GM23338 (cell line): ENCODE results near the gene BDP1. TPM values are rescaled to one million over a fixed set of nuclear protein-coding genes. Genes with fewer than 3 reads are reported as not detected.
A peak's percentile ranks its signal among the peaks of the same experiment; 100 is the strongest.

Experiments
- ATAC-seq: fragments of 200-7000 bp; cut with Tn5 transposase; 3 replicates; pipeline ENCODE4 v1.9.1; 2020
- DNase-seq: peaks from one replicate; pipeline ENCODE4 v3.0.0-alpha.2; 2015; ENCODE audit warnings: low spot score
- H2AFZ ChIP-seq: fragments of 200-600 bp; sonication (generic); 2 replicates; pipeline ENCODE4 v1.8.0; 2016; ENCODE audit warnings: antibody characterized with exemption, mild to moderate bottlenecking, moderate library complexity
- H3F3A ChIP-seq: fragments of 200-600 bp; sonication (generic); replicated peaks from 2 replicates; pipeline ENCODE4 v1.8.0; 2017; ENCODE audit warnings: antibody characterized with exemption, mixed run types, low read depth
- H3K27ac ChIP-seq: fragments of 200-600 bp; sonication (generic); 2 replicates; pipeline ENCODE4 v1.6.1; 2016; ENCODE audit warnings: low read depth
- H3K27me3 ChIP-seq: fragments of 200-600 bp; sonication (generic); 2 replicates; pipeline ENCODE4 v1.8.0; 2016; ENCODE audit warnings: mild to moderate bottlenecking, mixed run types, moderate library complexity; ENCODE audit not compliant: insufficient read depth
- H3K36me3 ChIP-seq: fragments of 200-600 bp; sonication (generic); 2 replicates; pipeline ENCODE4 v1.8.0; 2016; ENCODE audit warnings: mild to moderate bottlenecking; ENCODE audit not compliant: insufficient read depth
- H3K4me1 ChIP-seq: fragments of 200-600 bp; sonication (generic); 2 replicates; pipeline ENCODE4 v1.8.0; 2016; ENCODE audit warnings: mild to moderate bottlenecking, moderate library complexity; ENCODE audit not compliant: insufficient read depth
- H3K4me2 ChIP-seq: fragments of 200-600 bp; sonication (generic); 2 replicates; pipeline ENCODE4 v1.7.1; 2017; ENCODE audit warnings: mixed run types
- H3K4me3 ChIP-seq: fragments of 200-600 bp; sonication (generic); 2 replicates; pipeline ENCODE4 v1.6.1; 2016; ENCODE audit warnings: mixed run types
- H3K79me2 ChIP-seq: fragments of 200-600 bp; sonication (generic); replicated peaks from 2 replicates; pipeline ENCODE4 v1.8.0; 2017; ENCODE audit warnings: mild to moderate bottlenecking; ENCODE audit not compliant: insufficient read depth
- H3K9me2 ChIP-seq: fragments of 200-600 bp; sonication (generic); 2 replicates; pipeline ENCODE4 v1.8.0; 2017; ENCODE audit not compliant: insufficient read depth
- H4K20me1 ChIP-seq: fragments of 200-600 bp; sonication (generic); replicated peaks from 2 replicates; pipeline ENCODE4 v1.8.0; 2017; ENCODE audit warnings: mild to moderate bottlenecking; ENCODE audit not compliant: insufficient read depth
- H3K27ac Mint-ChIP-seq: 2 replicates; pipeline ENCODE4 v1.8.0; 2020; ENCODE audit warnings: inconsistent platforms, mild to moderate bottlenecking, moderate library complexity, mixed read lengths
- H3K27me3 Mint-ChIP-seq: 3 replicates; pipeline ENCODE4 v1.8.0; 2022; ENCODE audit warnings: low read depth, mild to moderate bottlenecking, moderate library complexity, mixed read lengths, inconsistent platforms; ENCODE audit not compliant: insufficient read depth, poor library complexity
- H3K36me3 Mint-ChIP-seq: 3 replicates; pipeline ENCODE4 v1.8.0; 2021; ENCODE audit warnings: low read depth, mild to moderate bottlenecking, inconsistent platforms, moderate library complexity, mixed read lengths
- H3K4me1 Mint-ChIP-seq: 3 replicates; pipeline ENCODE4 v1.8.0; 2020; ENCODE audit warnings: mild to moderate bottlenecking, inconsistent platforms, mixed read lengths
- H3K4me3 Mint-ChIP-seq: 3 replicates; pipeline ENCODE4 v1.8.0; 2021; ENCODE audit warnings: moderate library complexity, mild to moderate bottlenecking, inconsistent platforms, mixed read lengths
- H3K9me3 Mint-ChIP-seq: 3 replicates; pipeline ENCODE4 v1.8.0; 2020; ENCODE audit warnings: moderate library complexity, mild to moderate bottlenecking, inconsistent platforms, mixed read lengths
- EZH2 ChIP-seq: fragments of 200-600 bp; sonication (generic); IDR thresholded peaks from one replicate; pipeline ENCODE4 v1.8.0; 2017; ENCODE audit warnings: antibody characterized with exemption, mild to moderate bottlenecking, low read depth; ENCODE audit not compliant: unreplicated experiment
- ZNF331 ChIP-seq: fragments of 250-450 bp; sonication (Bioruptor Pico); IDR thresholded peaks from 2 replicates; pipeline ENCODE4 v1.5.0; 2020; ENCODE audit warnings: low read depth, mild to moderate bottlenecking, moderate library complexity
- polyA plus RNA-seq: library from polyadenylated mRNA; unstranded; fragments of >200 nt; fragmentation: Nextera tagmentation; extraction: Ambion mirVana; gene quantifications from 2 replicates; pipeline ENCODE4 v1.2.1, GENCODE V29; 2016
- total RNA-seq: library from RNA; depleted of rRNA; stranded (reverse); fragments of >200 nt; shearing (Covaris generic); gene quantifications from 2 replicates; pipeline ENCODE4 v1.2.3, GENCODE V29; 2014
- TF ChIP-seq, protein P1 (sequence below), 2 experiments: fragments of 200-600 bp in 1 of 2; sonication (generic) in 1 of 2; conservative IDR thresholded peaks; 2 replicates each; pipeline versions ENCODE4 v1.5.1 to v1.6.1; 2016 to 2017; ENCODE audit warnings: antibody characterized with exemption in 2 of 2, low read depth in 2 of 2, mild to moderate bottlenecking in 2 of 2, moderate library complexity in 1 of 2
- TF ChIP-seq, protein P2 (sequence below): fragments of 250-450 bp; sonication (Bioruptor Pico); IDR thresholded peaks from 2 replicates; pipeline ENCODE4 v1.5.0; 2020; ENCODE audit warnings: mild to moderate bottlenecking, moderate library complexity

The BDP1 gene
- total and polyA plus RNA-seq, 2 experiments from 2014 or later: 41.8 to 54.4 TPM

DNA sequence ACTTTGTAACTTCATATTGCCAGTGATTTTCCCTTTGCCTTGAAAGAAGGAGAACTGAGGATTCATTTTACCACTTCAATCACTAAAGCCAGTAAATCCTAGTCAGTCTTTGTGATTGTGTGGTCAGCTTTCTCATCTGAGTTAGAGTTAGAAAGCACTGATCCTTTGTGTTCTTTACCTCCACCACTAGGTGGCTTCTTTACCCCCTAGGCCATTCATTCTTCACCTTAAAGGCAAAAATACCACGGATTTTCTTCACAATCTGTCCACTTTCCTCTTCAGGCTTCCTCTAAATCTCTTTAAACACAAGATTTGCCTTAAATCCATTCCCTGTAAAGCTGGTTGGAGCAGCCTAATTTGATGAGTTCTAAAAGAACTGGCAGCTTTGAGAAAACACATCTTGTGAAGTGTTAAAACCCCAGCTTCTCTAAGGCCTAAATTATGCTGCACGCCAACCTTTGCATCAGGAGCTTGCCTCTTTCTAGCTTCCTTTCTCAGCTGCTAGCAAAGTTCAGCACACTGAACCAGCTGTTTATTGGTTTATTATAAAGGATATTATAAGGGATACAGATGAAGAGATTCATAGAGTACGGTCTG, 20.4 kb downstream of the BDP1 start:
- no peak overlapping the region for H3K4me3 ChIP-seq
- no peaks in the 10 kb centered on the region; the same call in 1 of the 2 replicates for H3K9me2 ChIP-seq
- peaks cover 6% of the 10 kb centered on the region for H3K27me3 Mint-ChIP-seq
- H3K79me2 ChIP-seq: no peaks in the 10 kb centered on the region
- H3F3A ChIP-seq: no peaks in the 10 kb centered on the region
- H3K36me3 ChIP-seq: peaks cover 17% of the 10 kb centered on the region
- no peaks in the 10 kb centered on the region; the same call in 1 of the 2 replicates for H4K20me1 ChIP-seq
- ATAC-seq (peak; percentile 94), DNase-seq (peak; percentile 71)
- H3K27me3 ChIP-seq: no peaks in the 10 kb centered on the region
- no peak overlapping the region for H2AFZ ChIP-seq
- no peaks in the 10 kb centered on the region for H3K9me3 Mint-ChIP-seq
- TF ChIP-seq, protein P1, sequence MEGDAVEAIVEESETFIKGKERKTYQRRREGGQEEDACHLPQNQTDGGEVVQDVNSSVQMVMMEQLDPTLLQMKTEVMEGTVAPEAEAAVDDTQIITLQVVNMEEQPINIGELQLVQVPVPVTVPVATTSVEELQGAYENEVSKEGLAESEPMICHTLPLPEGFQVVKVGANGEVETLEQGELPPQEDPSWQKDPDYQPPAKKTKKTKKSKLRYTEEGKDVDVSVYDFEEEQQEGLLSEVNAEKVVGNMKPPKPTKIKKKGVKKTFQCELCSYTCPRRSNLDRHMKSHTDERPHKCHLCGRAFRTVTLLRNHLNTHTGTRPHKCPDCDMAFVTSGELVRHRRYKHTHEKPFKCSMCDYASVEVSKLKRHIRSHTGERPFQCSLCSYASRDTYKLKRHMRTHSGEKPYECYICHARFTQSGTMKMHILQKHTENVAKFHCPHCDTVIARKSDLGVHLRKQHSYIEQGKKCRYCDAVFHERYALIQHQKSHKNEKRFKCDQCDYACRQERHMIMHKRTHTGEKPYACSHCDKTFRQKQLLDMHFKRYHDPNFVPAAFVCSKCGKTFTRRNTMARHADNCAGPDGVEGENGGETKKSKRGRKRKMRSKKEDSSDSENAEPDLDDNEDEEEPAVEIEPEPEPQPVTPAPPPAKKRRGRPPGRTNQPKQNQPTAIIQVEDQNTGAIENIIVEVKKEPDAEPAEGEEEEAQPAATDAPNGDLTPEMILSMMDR (conservative IDR thresholded peaks at IDR 0.05; ENCODE audit: low read depth in 2 of 2): peak; percentile 69 to 78
- TF ChIP-seq, protein P2, sequence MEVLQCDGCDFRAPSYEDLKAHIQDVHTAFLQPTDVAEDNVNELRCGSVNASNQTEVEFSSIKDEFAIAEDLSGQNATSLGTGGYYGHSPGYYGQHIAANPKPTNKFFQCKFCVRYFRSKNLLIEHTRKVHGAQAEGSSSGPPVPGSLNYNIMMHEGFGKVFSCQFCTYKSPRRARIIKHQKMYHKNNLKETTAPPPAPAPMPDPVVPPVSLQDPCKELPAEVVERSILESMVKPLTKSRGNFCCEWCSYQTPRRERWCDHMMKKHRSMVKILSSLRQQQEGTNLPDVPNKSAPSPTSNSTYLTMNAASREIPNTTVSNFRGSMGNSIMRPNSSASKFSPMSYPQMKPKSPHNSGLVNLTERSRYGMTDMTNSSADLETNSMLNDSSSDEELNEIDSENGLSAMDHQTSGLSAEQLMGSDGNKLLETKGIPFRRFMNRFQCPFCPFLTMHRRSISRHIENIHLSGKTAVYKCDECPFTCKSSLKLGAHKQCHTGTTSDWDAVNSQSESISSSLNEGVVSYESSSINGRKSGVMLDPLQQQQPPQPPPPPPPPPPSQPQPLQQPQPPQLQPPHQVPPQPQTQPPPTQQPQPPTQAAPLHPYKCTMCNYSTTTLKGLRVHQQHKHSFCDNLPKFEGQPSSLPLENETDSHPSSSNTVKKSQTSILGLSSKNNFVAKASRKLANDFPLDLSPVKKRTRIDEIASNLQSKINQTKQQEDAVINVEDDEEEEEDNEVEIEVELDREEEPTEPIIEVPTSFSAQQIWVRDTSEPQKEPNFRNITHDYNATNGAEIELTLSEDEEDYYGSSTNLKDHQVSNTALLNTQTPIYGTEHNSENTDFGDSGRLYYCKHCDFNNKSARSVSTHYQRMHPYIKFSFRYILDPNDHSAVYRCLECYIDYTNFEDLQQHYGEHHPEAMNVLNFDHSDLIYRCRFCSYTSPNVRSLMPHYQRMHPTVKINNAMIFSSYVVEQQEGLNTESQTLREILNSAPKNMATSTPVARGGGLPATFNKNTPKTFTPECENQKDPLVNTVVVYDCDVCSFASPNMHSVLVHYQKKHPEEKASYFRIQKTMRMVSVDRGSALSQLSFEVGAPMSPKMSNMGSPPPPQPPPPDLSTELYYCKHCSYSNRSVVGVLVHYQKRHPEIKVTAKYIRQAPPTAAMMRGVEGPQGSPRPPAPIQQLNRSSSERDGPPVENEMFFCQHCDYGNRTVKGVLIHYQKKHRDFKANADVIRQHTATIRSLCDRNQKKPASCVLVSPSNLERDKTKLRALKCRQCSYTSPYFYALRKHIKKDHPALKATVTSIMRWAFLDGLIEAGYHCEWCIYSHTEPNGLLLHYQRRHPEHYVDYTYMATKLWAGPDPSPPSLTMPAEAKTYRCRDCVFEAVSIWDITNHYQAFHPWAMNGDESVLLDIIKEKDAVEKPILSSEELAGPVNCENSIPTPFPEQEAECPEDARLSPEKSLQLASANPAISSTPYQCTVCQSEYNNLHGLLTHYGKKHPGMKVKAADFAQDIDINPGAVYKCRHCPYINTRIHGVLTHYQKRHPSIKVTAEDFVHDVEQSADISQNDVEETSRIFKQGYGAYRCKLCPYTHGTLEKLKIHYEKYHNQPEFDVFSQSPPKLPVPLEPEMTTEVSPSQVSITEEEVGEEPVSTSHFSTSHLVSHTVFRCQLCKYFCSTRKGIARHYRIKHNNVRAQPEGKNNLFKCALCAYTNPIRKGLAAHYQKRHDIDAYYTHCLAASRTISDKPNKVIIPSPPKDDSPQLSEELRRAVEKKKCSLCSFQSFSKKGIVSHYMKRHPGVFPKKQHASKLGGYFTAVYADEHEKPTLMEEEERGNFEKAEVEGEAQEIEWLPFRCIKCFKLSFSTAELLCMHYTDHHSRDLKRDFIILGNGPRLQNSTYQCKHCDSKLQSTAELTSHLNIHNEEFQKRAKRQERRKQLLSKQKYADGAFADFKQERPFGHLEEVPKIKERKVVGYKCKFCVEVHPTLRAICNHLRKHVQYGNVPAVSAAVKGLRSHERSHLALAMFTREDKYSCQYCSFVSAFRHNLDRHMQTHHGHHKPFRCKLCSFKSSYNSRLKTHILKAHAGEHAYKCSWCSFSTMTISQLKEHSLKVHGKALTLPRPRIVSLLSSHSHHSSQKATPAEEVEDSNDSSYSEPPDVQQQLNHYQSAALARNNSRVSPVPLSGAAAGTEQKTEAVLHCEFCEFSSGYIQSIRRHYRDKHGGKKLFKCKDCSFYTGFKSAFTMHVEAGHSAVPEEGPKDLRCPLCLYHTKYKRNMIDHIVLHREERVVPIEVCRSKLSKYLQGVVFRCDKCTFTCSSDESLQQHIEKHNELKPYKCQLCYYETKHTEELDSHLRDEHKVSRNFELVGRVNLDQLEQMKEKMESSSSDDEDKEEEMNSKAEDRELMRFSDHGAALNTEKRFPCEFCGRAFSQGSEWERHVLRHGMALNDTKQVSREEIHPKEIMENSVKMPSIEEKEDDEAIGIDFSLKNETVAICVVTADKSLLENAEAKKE: no peak
- no peaks in the 10 kb centered on the region for H3K4me1 ChIP-seq
- peak overlapping the region; percentile 44; the same call in 1 of the 2 replicates for H3K27ac Mint-ChIP-seq
- no peaks in the 10 kb centered on the region for H3K4me1 Mint-ChIP-seq
- H3K4me2 ChIP-seq: no peak overlapping the region
- H3K36me3 Mint-ChIP-seq: peaks cover 79% of the 10 kb centered on the region
- H3K4me3 Mint-ChIP-seq: no peak overlapping the region
- H3K27ac ChIP-seq: peak overlapping the region; percentile 52; the same call in 1 of the 2 replicates

DNA sequence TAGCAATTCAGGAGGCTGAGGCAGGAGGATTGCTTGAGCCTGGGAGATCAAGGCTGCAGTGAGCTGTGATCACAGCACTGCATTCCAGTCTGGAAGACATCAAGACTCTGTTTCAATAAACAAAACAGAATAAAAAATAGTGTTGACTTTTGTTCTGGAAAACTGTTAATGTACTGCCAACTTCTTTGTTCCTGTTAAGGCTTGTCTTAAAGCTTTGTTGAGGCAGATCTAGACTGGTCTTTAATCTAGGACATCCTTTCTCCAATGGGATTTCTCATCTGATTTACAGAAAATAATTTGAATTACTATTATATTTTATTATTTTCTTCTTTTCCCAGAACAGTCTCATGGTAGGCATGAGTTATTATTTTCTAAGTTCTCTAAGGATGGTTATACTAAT, 26.0 kb downstream of the BDP1 start:
- no peak overlapping the region for H3K4me2 ChIP-seq
- no peaks in the 10 kb centered on the region for H3K4me1 ChIP-seq
- no peak overlapping the region for H2AFZ ChIP-seq
- Mint-ChIP-seq H3K36me3 (peaks cover 59% of the 10 kb centered on the region), H3K4me3 (no peak overlapping the region), H3K4me1 (no peaks in the 10 kb centered on the region), H3K27me3 (peaks cover 6% of the 10 kb centered on the region), H3K27ac (no peak overlapping the region), H3K9me3 (no peaks in the 10 kb centered on the region)
- H3K9me2 ChIP-seq: no peaks in the 10 kb centered on the region; the same call in 1 of the 2 replicates
- H3K4me3 ChIP-seq: no peak overlapping the region
- H3K36me3 ChIP-seq: peaks cover 25% of the 10 kb centered on the region
- DNase-seq: no peak
- H3K79me2 ChIP-seq: no peaks in the 10 kb centered on the region
- ATAC-seq: no peak
- H4K20me1 ChIP-seq: no peaks in the 10 kb centered on the region
- no peaks in the 10 kb centered on the region for H3F3A ChIP-seq
- H3K27ac ChIP-seq: no peak overlapping the region
- no peaks in the 10 kb centered on the region for H3K27me3 ChIP-seq
- no peak for TF ChIP-seq ZNF331
- no peak for TF ChIP-seq EZH2
- TF ChIP-seq, protein P1 (conservative IDR thresholded peaks at IDR 0.05; ENCODE audit: low read depth in 2 of 2): no peak
